K562 (cell line): ENCODE data around the gene SLX9. TPM values are rescaled to one million over a fixed set of nuclear protein-coding genes. Genes with fewer than 3 reads are reported as not detected.

Experiments used
- ATAC-seq: fragments of 200-7000 bp; cut with Tn5 transposase; 3 replicates; pipeline ENCODE4 v1.9.1; 2020; ENCODE audit warnings: moderate library complexity
- BruUV-seq: library from RNA; stranded (reverse); fragments of 400-500 nt; replicated peaks from 2 replicates; lab custom pipeline; 2021; lab: Mats Ljungman, UMichigan
- CTCF ChIA-PET: fragments of 300-600 bp; formaldehyde crosslinking; extraction: SDS; loops from one replicate; lab custom pipeline; 2021; ENCODE audit warnings: low intra/inter-chr PET ratio; lab: Yijun Ruan, JAX
- POLR2A ChIA-PET: fragments of 300-600, 350-650 bp; sonication (Branson Sonifier 250); formaldehyde crosslinking; extraction: SDS; loops from one replicate; lab custom pipeline; 2021; ENCODE audit warnings: antibody characterized with exemption, inconsistent platforms; lab: Yijun Ruan, JAX
- DNase-seq, 4 experiments: peaks; one replicate each; pipeline versions ENCODE4 v3.0.0 to v3.0.0-alpha.2; 2011 to 2018; ENCODE audit warnings: low spot score in 3 of 4, mixed read lengths in 3 of 4; ENCODE audit errors: extremely low read depth in 1 of 4
- FAIRE-seq: peaks from 2 replicates; lab custom pipeline; 2011; peaks lifted over from hg19 to GRCh38; lab: Jason Lieb, UNC
- H2AFZ ChIP-seq: 2 replicates; pipeline ENCODE4 v1.6.0; 2011; ENCODE audit warnings: low read depth, low read length, control low read depth, inconsistent platforms
- H3K27ac ChIP-seq: fragments of 200-600 bp; 3 replicates; pipeline ENCODE4 v1.8.0; 2011; ENCODE audit warnings: low read depth, mild to moderate bottlenecking, control low read depth, inconsistent platforms, low read length, moderate library complexity, mixed read lengths; ENCODE audit errors: extremely low read depth
- H3K27me3 ChIP-seq, 2 experiments: fragments of 300-600 bp in 1 of 2; 2 replicates in 1 of 2; 3 replicates in 1 of 2; pipeline versions ENCODE4 v1.6.0 to v1.8.0; 2011; ENCODE audit warnings: inconsistent platforms in 2 of 2, low read length in 2 of 2, mild to moderate bottlenecking in 1 of 2, mixed read lengths in 1 of 2, moderate library complexity in 1 of 2; ENCODE audit not compliant: control insufficient read depth in 2 of 2, insufficient read depth in 2 of 2
- H3K36me3 ChIP-seq: fragments of 300-600 bp; 3 replicates; pipeline ENCODE4 v1.8.0; 2011; ENCODE audit warnings: mild to moderate bottlenecking, low read length, inconsistent platforms; ENCODE audit not compliant: control insufficient read depth, insufficient read depth
- H3K4me1 ChIP-seq, 2 experiments: fragments of 200-600 bp in 1 of 2; replicated peaks in 1 of 2; 2 replicates in 1 of 2; 3 replicates in 1 of 2; pipeline versions ENCODE4 v1.5.1 to v1.8.0; 2011; ENCODE audit warnings: inconsistent platforms in 2 of 2, low read length in 2 of 2, mild to moderate bottlenecking in 1 of 2, mixed read lengths in 1 of 2, moderate library complexity in 1 of 2; ENCODE audit not compliant: control insufficient read depth in 2 of 2, insufficient read depth in 2 of 2
- H3K4me2 ChIP-seq: 2 replicates; pipeline ENCODE4 v1.6.1; 2011; ENCODE audit warnings: low read length, control low read depth, inconsistent platforms, mixed read lengths; ENCODE audit not compliant: insufficient read depth
- H3K4me3 ChIP-seq: fragments of 200-600 bp; sonication (generic), shearing (Covaris generic); 2 replicates; pipeline ENCODE4 v1.5.1; 2016; ENCODE audit warnings: control low read depth, inconsistent platforms
- H3K79me2 ChIP-seq: fragments of 200-600 bp; 3 replicates; pipeline ENCODE4 v1.8.0; 2011; ENCODE audit warnings: low read length, inconsistent platforms; ENCODE audit not compliant: control insufficient read depth, insufficient read depth
- H3K9ac ChIP-seq, 2 experiments: 2 replicates each; pipeline versions ENCODE4 v1.6.0 to v1.6.1; 2011; ENCODE audit warnings: low read depth in 2 of 2, low read length in 2 of 2, control low read depth in 1 of 2, inconsistent platforms in 1 of 2, mild to moderate bottlenecking in 1 of 2, mixed read lengths in 1 of 2; ENCODE audit not compliant: insufficient read depth in 1 of 2
- H3K9me1 ChIP-seq: one replicate; pipeline ENCODE4 v1.6.0; 2011; ENCODE audit warnings: inconsistent platforms, mild to moderate bottlenecking, low read length, moderate library complexity; ENCODE audit not compliant: control insufficient read depth, insufficient read depth
- H3K9me3 ChIP-seq: replicated peaks from 2 replicates; pipeline ENCODE4 v1.5.1; 2011; ENCODE audit warnings: low read depth, low read length, inconsistent platforms; ENCODE audit not compliant: control insufficient read depth, insufficient read depth
- H4K20me1 ChIP-seq: replicated peaks from 2 replicates; pipeline ENCODE4 v1.6.1; 2011; ENCODE audit warnings: low read length, inconsistent platforms, mixed read lengths; ENCODE audit not compliant: control insufficient read depth, insufficient read depth
- CLOCK ChIP-seq: fragments of 250-450 bp; sonication (Bioruptor Pico); IDR thresholded peaks from 2 replicates; pipeline ENCODE4 v1.4.0; 2020; ENCODE audit warnings: mild to moderate bottlenecking, moderate library complexity, borderline replicate concordance
- HDGF ChIP-seq: fragments of 450-650 bp; IDR thresholded peaks from 2 replicates; pipeline ENCODE4 v1.6.1; 2016
- HES1 ChIP-seq: fragments of 450-650 bp; IDR thresholded peaks from 2 replicates; pipeline ENCODE4 v1.6.1; 2016; ENCODE audit warnings: low read depth, mild to moderate bottlenecking, moderate library complexity
- JUNB ChIP-seq: fragments of 450-650 bp; formaldehyde crosslinking; conservative IDR thresholded peaks from 2 replicates; pipeline ENCODE4 v1.4.0; 2020; ENCODE audit warnings: mild to moderate bottlenecking
- NR4A1 ChIP-seq, 2 experiments: fragments of 250-450 bp in 1 of 2; fragments of 450-650 bp in 1 of 2; sonication (Bioruptor Pico) in 1 of 2; IDR thresholded peaks; 2 replicates each; pipeline versions ENCODE4 v1.4.0 to v1.6.1; 2016 to 2020; ENCODE audit warnings: mild to moderate bottlenecking in 2 of 2, missing compliant biosample characterization in 1 of 2, missing genetic modification characterization in 1 of 2, moderate library complexity in 1 of 2
- PHF21A ChIP-seq: fragments of 450-650 bp; IDR thresholded peaks from 2 replicates; pipeline ENCODE4 v1.6.1; 2017; ENCODE audit warnings: low read depth, borderline replicate concordance
- PHTF2 ChIP-seq: fragments of 250-450 bp; sonication (Bioruptor Pico); IDR thresholded peaks from 2 replicates; pipeline ENCODE4 v1.5.0; 2021; ENCODE audit warnings: mild to moderate bottlenecking
- PTTG1 ChIP-seq: fragments of 450-650 bp; IDR thresholded peaks from 2 replicates; pipeline ENCODE4 v1.6.1; 2016; ENCODE audit warnings: low read depth, mild to moderate bottlenecking, missing genetic modification characterization, missing compliant biosample characterization
- STAT5B ChIP-seq: fragments of 250-450 bp; sonication (Bioruptor Pico); IDR thresholded peaks from 2 replicates; pipeline ENCODE4 v1.8.0; 2021; ENCODE audit warnings: mild to moderate bottlenecking, inconsistent platforms
- ZBTB8A ChIP-seq: fragments of 450-650 bp; IDR thresholded peaks from 2 replicates; pipeline ENCODE4 v1.6.1; 2018; ENCODE audit warnings: mild to moderate bottlenecking, moderate library complexity; ENCODE audit not compliant: partially characterized antibody
- ZNF146 ChIP-seq: IDR thresholded peaks from one replicate; pipeline ENCODE4 v1.6.1; 2018; ENCODE audit warnings: missing compliant biosample characterization; ENCODE audit not compliant: unreplicated experiment
- ZNF24 ChIP-seq: fragments of 450-650 bp; IDR thresholded peaks from 2 replicates; pipeline ENCODE4 v1.6.1; 2016
- ZNF584 ChIP-seq: fragments of 200-800 bp; sonication (Bioruptor generic); IDR thresholded peaks from 2 replicates; pipeline ENCODE4 v1.6.1; 2016; ENCODE audit warnings: low read depth, mild to moderate bottlenecking, missing genetic modification characterization, missing compliant biosample characterization
- ZNF696 ChIP-seq: fragments of 250-450 bp; sonication (Bioruptor Pico); conservative IDR thresholded peaks from 2 replicates; pipeline ENCODE4 v1.4.0; 2020; ENCODE audit warnings: mild to moderate bottlenecking, moderate library complexity
- ZZZ3 ChIP-seq: fragments of 450-650 bp; IDR thresholded peaks from 2 replicates; pipeline ENCODE4 v1.6.1; 2016; ENCODE audit warnings: antibody characterized with exemption, mild to moderate bottlenecking, moderate library complexity
- WGBS: fragments of 100-300 bp; shearing (Covaris generic); methylation state at CpG from one replicate; pipeline ENCODE4 v1.1.6; 2016; ENCODE audit warnings: low coverage, mixed read lengths; ENCODE audit not compliant: insufficient coverage; ENCODE audit errors: missing lambda C conversion rate; 5-methylcytosine and 5-hydroxymethylcytosine counted together
- in situ Hi-C: fragments of 300-500 bp; cut with MboI; formaldehyde crosslinking; loops from 4 replicates; pipeline ENCODE4 v1.15.0; 2018; ENCODE audit warnings: inconsistent platforms, mixed read lengths
- intact Hi-C: fragments of 100-400 bp; cut with micrococcal nuclease; formaldehyde crosslinking; loops from 2 replicates; pipeline ENCODE4 v1.14.2; 2022
- polyA plus RNA-seq, 8 experiments: library from polyadenylated mRNA; depleted of rRNA in 4 of 8; stranded (reverse) in 5 of 8; unstranded in 3 of 8; fragments of >200 nt; fragmentation: Nextera tagmentation in 2 of 8; fragmentation: Illumina TruSeq in 1 of 8; extraction: Ambion mirVana in 2 of 8; extraction: Trizol in 1 of 8; gene quantifications; 2 replicates each; pipeline versions ENCODE4 v1.2.1 to v1.2.3, GENCODE V29; 2011 to 2014; ENCODE audit warnings: inconsistent platforms in 1 of 8, missing spikeins in 1 of 8
- total RNA-seq, 7 experiments: library from RNA; depleted of rRNA in 6 of 7; stranded (reverse); fragments of >200 nt in 6 of 7; fragmentation: Illumina TruSeq in 2 of 7; extraction: Trizol in 2 of 7; gene quantifications; 2 replicates each; pipeline versions ENCODE4 v1.2.1 to v1.2.3, GENCODE V29; 2011 to 2021; ENCODE audit warnings: low replicate concordance in 1 of 7
- TF ChIP-seq, protein P1 (sequence below): fragments of 250-450 bp; sonication (Bioruptor Pico); IDR thresholded peaks from 2 replicates; pipeline ENCODE4 v1.8.0; 2022; ENCODE audit warnings: inconsistent platforms

SLX9 gene
- total and polyA plus RNA-seq, 9 of the 15 experiments (the other 6 are each of a cell fraction or from before 2014, with no cell fraction given): 1.2 to 75.5 (median 16.5) TPM

GRCh38 chr21:44999972-45000636 is 60.3 kb downstream of the SLX9 start:
- no peak for FAIRE-seq
- ATAC-seq: no peak
- ChIA-PET CTCF (no interaction called here), POLR2A (interaction anchor here (0.8 to 1.6 kb wide), 3 partner anchors 12 to 128 kb away, joined by 4 to 5 read pairs (median 4); no protein-coding TSS in a partner anchor)
- Histone ChIP-seq H3K9ac (no peak overlapping the region), H4K20me1 (peaks cover 25% of the 10 kb centered on the region; the same call in 1 of the 2 replicates), H3K27me3 (peaks cover 21 to 68% of the 10 kb centered on the region in 2 experiments; a peak in 4 of 5 replicates), H3K4me1 (peaks cover 7 to 69% of the 10 kb centered on the region in 2 experiments; a peak in 4 of 5 replicates), H3K36me3 (no peaks in the 10 kb centered on the region), H3K9me1 (no peaks in the 10 kb centered on the region), H3K4me3 (no peak overlapping the region), H3K79me2 (no peaks in the 10 kb centered on the region), H2AFZ (no peak overlapping the region), H3K9me3 (no peaks in the 10 kb centered on the region), H3K4me2 (no peak overlapping the region), H3K27ac (no peak overlapping the region)
- intact Hi-C loops: no loop called here
- no TSS peak for BruUV-seq
- WGBS: 7% methylated on average over 27 of the region's 29 CpGs
- DNase-seq: no peak
- in situ Hi-C loops: no loop called here
- TF ChIP-seq HDGF: no peak
- TF ChIP-seq CLOCK (CRISPR knock-in tag): no peak
- TF ChIP-seq STAT5B (CRISPR knock-in tag): no peak
- TF ChIP-seq PHTF2: no peak
- no peak for TF ChIP-seq ZNF146 (CRISPR knock-in tag)
- TF ChIP-seq PTTG1: no peak
- TF ChIP-seq JUNB: no peak
- no peak for TF ChIP-seq ZNF24
- no peak for TF ChIP-seq NR4A1 (CRISPR knock-in tag; IDR thresholded peaks at IDR 0.05)
- no peak for TF ChIP-seq NR4A1 (tag; IDR thresholded peaks at IDR 0.05)
- no peak for TF ChIP-seq PHF21A
- no peak for TF ChIP-seq ZZZ3
- TF ChIP-seq HES1: no peak
- no peak for TF ChIP-seq ZNF696 (CRISPR knock-in tag)
- TF ChIP-seq ZBTB8A: no peak
- no peak for TF ChIP-seq ZNF584 (CRISPR knock-in tag)
- TF ChIP-seq, protein P1, sequence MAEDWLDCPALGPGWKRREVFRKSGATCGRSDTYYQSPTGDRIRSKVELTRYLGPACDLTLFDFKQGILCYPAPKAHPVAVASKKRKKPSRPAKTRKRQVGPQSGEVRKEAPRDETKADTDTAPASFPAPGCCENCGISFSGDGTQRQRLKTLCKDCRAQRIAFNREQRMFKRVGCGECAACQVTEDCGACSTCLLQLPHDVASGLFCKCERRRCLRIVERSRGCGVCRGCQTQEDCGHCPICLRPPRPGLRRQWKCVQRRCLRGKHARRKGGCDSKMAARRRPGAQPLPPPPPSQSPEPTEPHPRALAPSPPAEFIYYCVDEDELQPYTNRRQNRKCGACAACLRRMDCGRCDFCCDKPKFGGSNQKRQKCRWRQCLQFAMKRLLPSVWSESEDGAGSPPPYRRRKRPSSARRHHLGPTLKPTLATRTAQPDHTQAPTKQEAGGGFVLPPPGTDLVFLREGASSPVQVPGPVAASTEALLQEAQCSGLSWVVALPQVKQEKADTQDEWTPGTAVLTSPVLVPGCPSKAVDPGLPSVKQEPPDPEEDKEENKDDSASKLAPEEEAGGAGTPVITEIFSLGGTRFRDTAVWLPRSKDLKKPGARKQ (CRISPR knock-in tag): no peak
